Upper lobe of left lung (tissue), 6 donors: ENCODE measurements around the gene NDUFAF8. TPM values are rescaled to one million over a fixed set of nuclear protein-coding genes. Genes with fewer than 3 reads are reported as not detected.
A peak's percentile ranks its signal among the peaks of the same experiment; 100 is the strongest.

ENCODE experiments used
- ATAC-seq, 2 donors: fragments of 200-7000 bp; cut with Tn5 transposase; one replicate each; pipeline ENCODE4 v1.9.1; 2022; ENCODE audit warnings: mild to moderate bottlenecking in 2 of 2, moderate library complexity in 2 of 2; ENCODE audit not compliant: low FRiP score in 2 of 2
- DNase-seq, 2 donors: peaks; one replicate each; pipeline ENCODE4 v3.0.0-alpha.2; 2019 to 2020
- H3K27ac ChIP-seq, 4 donors: fragments of 200-600 bp; sonication (generic); one replicate each; pipeline ENCODE4 v1.5.1; 2016 to 2019
- H3K27me3 ChIP-seq, 4 donors: fragments of 200-600 bp; sonication (generic); one replicate each; pipeline ENCODE4 v1.5.1; 2017 to 2019
- H3K36me3 ChIP-seq, 4 donors: fragments of 200-600 bp; sonication (generic); one replicate each; pipeline ENCODE4 v1.5.1; 2016 to 2019
- H3K4me1 ChIP-seq, 4 donors: fragments of 200-600 bp; sonication (generic); one replicate each; pipeline ENCODE4 v1.5.1; 2018 to 2019
- H3K4me3 ChIP-seq, 4 donors: fragments of 200-600 bp; sonication (generic); one replicate each; pipeline ENCODE4 v1.5.1; 2017 to 2019; ENCODE audit warnings: mild to moderate bottlenecking in 2 of 4, moderate library complexity in 1 of 4
- H3K9me3 ChIP-seq, 4 donors: fragments of 200-600 bp; sonication (generic); one replicate each; pipeline ENCODE4 v1.5.1; 2018 to 2019
- EP300 ChIP-seq, 4 donors: sonication (generic); formaldehyde crosslinking; IDR thresholded peaks; one replicate each; pipeline ENCODE4 v1.5.1; 2017; ENCODE audit warnings: antibody characterized with exemption in 4 of 4, control low read depth in 2 of 4
- POLR2A ChIP-seq, 4 donors: fragments of 450-650 bp; IDR thresholded peaks; one replicate each; pipeline ENCODE4 v1.5.1; 2016 to 2017; ENCODE audit warnings: antibody characterized with exemption in 4 of 4, mild to moderate bottlenecking in 2 of 4
- POLR2AphosphoS5 ChIP-seq, 2 donors: sonication (generic); formaldehyde crosslinking; IDR thresholded peaks; one replicate each; pipeline ENCODE4 v1.5.1; 2017; ENCODE audit warnings: antibody characterized with exemption in 2 of 2
- WGBS, 2 donors: methylation state at CpG; one replicate each; pipeline ENCODE4 v1.1.5; 2017 to 2018; 5-methylcytosine and 5-hydroxymethylcytosine counted together
- total RNA-seq, 6 donors: library from RNA; depleted of rRNA in 4 of 6; stranded (reverse); fragments of >200 nt in 4 of 6; gene quantifications; one replicate each; pipeline versions ENCODE4 v1.1.0 to v1.2.1, GENCODE V29; 2016 to 2021
- TF ChIP-seq, protein P1 (sequence below), 6 experiments: fragments of 450-650 bp in 4 of 6; fragments of 200-600 bp in 2 of 6; sonication (generic) in 2 of 6; IDR thresholded peaks; one replicate each; pipeline ENCODE4 v1.5.1; 2016 to 2019; ENCODE audit warnings: antibody characterized with exemption in 6 of 6
- donor health status: DM: no; HTN: no; CAD: no; lungs with moderate emphysema.
- donor health status: DM: no; HTN: yes; CAD: no; lungs with severe emphysema.

NDUFAF8 gene
- total RNA-seq, 6 donors from 2014 or later = 19.6 to 38.1 (median 33.6) TPM

DNA sequence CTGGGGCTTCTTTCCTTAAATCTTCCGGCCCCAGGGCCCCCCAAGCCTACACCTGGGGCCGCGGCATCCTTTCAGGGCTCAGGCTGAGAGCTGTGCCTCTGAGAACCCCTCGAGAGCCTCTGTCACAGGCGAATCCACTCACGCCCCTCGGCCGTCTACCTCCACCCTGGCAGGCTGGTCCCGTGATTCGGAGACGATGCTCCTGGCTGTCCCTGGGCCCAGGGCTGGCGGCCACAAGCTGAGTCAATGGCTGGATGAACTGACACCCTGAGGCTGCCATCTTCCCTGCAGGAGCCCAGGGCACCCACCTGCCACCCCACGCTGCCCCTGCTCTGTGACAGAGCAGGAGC, 4.6 kb upstream of the NDUFAF8 start:
- H3K4me1 ChIP-seq = peaks cover 16 to 28% (median 19%) of the 10 kb centered on the region in 4 donors
- H3K27me3 ChIP-seq = no peaks in the 10 kb centered on the region
- peak in 1 of 2 donors; percentile 62 for DNase-seq
- H3K27ac ChIP-seq = no peak overlapping the region
- no peak for ATAC-seq
- no peaks in the 10 kb centered on the region for H3K9me3 ChIP-seq
- TF ChIP-seq EP300 (IDR thresholded peaks at IDR 0.05) (no peak), POLR2A (IDR thresholded peaks at IDR 0.05) (no peak), POLR2AphosphoS5 (IDR thresholded peaks at IDR 0.05) (no peak)
- TF ChIP-seq, protein P1, sequence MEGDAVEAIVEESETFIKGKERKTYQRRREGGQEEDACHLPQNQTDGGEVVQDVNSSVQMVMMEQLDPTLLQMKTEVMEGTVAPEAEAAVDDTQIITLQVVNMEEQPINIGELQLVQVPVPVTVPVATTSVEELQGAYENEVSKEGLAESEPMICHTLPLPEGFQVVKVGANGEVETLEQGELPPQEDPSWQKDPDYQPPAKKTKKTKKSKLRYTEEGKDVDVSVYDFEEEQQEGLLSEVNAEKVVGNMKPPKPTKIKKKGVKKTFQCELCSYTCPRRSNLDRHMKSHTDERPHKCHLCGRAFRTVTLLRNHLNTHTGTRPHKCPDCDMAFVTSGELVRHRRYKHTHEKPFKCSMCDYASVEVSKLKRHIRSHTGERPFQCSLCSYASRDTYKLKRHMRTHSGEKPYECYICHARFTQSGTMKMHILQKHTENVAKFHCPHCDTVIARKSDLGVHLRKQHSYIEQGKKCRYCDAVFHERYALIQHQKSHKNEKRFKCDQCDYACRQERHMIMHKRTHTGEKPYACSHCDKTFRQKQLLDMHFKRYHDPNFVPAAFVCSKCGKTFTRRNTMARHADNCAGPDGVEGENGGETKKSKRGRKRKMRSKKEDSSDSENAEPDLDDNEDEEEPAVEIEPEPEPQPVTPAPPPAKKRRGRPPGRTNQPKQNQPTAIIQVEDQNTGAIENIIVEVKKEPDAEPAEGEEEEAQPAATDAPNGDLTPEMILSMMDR (IDR thresholded peaks at IDR 0.05) = no peak
- H3K4me3 ChIP-seq = no peak overlapping the region
- H3K36me3 ChIP-seq = peaks cover 0 to 61% (median 43%) of the 10 kb centered on the region in 4 donors
- WGBS, 2 donors = 96% methylated on average over 5 to 13 of the region's 13 CpGs

DNA sequence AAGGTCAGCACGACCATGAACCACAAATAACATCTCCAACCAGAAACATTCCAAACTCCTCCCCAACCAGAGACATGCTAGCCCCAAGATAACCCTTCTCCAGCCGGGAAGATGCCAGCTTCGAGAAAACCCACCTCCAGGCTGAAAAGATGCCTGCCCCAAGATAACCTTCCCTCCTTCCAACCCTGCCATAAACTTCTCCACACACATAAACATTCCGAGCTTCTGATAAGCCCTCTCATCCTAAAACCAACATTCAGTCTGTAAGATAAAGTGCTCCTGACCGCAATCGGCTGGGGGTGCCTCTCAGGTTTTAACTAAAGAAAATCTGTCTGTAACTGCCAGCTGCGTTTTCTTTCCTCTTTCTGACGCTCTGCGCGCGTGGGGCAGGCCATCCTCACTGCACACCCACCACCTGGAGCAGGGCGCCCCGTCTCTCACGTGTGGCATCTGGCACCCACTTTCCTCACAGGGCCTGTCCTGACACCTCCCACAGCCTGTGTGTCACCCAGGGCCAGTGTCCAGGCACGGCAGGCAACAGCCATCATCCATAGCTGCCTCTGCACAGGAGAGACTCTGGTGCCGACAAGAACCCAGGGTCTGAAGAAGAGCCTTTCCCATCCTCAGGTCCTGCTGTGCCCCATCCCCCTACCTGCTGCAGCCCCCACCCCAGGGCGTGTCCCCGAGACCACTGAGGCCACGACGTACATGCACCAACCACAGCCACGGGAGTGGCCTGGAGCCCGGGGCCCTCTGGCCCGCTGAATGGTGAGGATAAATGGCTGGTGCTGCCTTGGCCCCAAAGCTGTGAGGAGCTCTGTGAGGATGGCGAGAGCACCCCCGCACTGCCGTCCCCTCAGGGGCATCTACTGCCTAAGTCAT, 3.9 kb upstream of the NDUFAF8 start:
- ATAC-seq (no peak), DNase-seq (peak in 1 of 2 donors; percentile 68)
- Histone ChIP-seq H3K36me3 (peaks cover 0 to 54% (median 36%) of the 10 kb centered on the region in 4 donors), H3K4me1 (peaks cover 23 to 35% (median 25%) of the 10 kb centered on the region in 4 donors), H3K27ac (no peak overlapping the region), H3K9me3 (no peaks in the 10 kb centered on the region), H3K27me3 (no peaks in the 10 kb centered on the region), H3K4me3 (no peak overlapping the region)
- TF ChIP-seq, protein P1 (IDR thresholded peaks at IDR 0.05) = no peak
- TF ChIP-seq POLR2A (IDR thresholded peaks at IDR 0.05) (no peak), POLR2AphosphoS5 (IDR thresholded peaks at IDR 0.05) (no peak), EP300 (IDR thresholded peaks at IDR 0.05) (no peak)
- 84 to 93% methylated on average over 19 to 26 of the region's 26 CpGs for WGBS, 2 donors

DNA sequence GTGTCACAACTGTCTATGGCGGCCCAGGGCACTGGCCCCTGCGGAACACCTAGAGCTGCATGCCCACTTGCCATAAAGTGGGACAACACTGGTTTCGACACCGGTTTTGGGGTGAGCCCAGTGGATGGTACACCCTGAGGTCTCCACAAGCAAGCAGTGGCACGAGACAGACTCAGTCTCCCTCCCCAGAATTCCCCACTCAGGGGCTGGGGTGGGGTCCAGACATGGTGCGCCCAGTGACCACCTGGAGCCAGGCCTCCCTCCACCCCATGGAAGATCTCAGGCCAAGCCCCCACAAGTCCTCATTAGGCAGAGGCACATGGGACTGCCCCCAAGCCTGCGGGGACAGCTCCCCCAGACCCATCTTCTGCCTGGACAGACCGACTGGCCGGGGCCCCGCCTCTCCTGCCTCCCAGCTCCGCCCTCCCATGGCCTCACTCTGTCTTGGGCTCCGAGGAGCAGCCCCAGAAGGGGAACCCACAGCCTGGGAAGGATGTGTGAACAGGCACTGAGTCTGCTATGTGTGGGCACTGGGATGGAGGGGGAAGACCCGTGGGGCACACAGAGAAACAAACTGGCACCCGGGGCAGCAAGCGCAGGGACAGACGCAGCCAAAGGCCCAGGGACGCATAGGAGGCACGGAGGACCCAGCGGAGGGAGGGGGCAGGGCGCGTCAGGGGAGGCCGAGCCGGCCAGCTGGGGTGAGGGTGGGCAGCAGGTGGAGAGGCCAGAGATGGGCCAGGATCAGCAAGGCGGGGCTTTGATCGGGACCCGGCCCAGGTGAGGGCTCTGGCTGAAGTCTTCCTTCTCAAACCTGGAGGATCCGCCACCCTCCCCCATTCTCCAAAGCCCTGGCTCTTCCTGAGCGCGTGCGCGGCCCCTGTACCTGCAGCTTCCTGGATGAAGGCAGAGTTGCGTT, 3.0 kb upstream of the NDUFAF8 start:
- Histone ChIP-seq H3K27ac (no peak overlapping the region), H3K4me1 (peaks cover 25 to 42% (median 29%) of the 10 kb centered on the region in 4 donors), H3K27me3 (no peaks in the 10 kb centered on the region), H3K36me3 (peaks cover 0 to 45% (median 28%) of the 10 kb centered on the region in 4 donors), H3K4me3 (no peak overlapping the region), H3K9me3 (no peaks in the 10 kb centered on the region)
- TF ChIP-seq EP300 (IDR thresholded peaks at IDR 0.05) = no peak
- no peak for TF ChIP-seq POLR2A (IDR thresholded peaks at IDR 0.05)
- no peak for TF ChIP-seq POLR2AphosphoS5 (IDR thresholded peaks at IDR 0.05)
- TF ChIP-seq, protein P1 (IDR thresholded peaks at IDR 0.05) = no peak
- 90 to 96% methylated on average over 23 to 30 of the region's 32 CpGs for WGBS, 2 donors
- ATAC-seq (no peak), DNase-seq (peak in 1 of 2 donors; percentile 78)

DNA sequence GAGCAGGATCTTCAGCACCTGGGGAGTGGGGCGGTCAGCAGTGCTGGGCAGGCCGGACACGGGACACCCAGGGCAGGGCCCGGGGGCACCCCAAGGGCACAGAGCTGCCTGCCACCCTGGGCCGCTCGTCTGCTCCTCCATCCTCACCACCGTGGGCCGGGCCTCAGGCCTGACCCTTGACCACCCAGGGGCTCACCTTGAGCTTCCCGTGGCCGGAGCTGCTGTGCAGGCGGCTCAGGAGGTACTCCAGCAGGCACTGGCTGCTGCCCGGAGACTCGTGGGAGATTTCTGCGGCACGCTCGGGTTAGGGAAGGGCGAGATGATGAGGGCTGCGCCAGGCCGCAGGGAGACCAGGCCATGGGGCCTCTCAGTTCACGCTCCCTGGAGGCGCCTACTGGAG, 2.3 kb upstream of the NDUFAF8 start:
- H3K36me3 ChIP-seq = peaks cover 0 to 38% (median 21%) of the 10 kb centered on the region in 4 donors
- TF ChIP-seq, protein P1 (IDR thresholded peaks at IDR 0.05) = no peak
- no peak for TF ChIP-seq POLR2AphosphoS5 (IDR thresholded peaks at IDR 0.05)
- TF ChIP-seq POLR2A (IDR thresholded peaks at IDR 0.05) = no peak
- no peak for TF ChIP-seq EP300 (IDR thresholded peaks at IDR 0.05)
- 91% methylated on average over 20 of the region's 21 CpGs; no CpG with 5 or more reads in 1 of the 2 donors for WGBS, 2 donors
- DNase-seq = peak in 1 of 2 donors; percentile 81
- no peak overlapping the region for H3K4me3 ChIP-seq
- no peaks in the 10 kb centered on the region for H3K9me3 ChIP-seq
- no peak overlapping the region for H3K27ac ChIP-seq
- no peaks in the 10 kb centered on the region for H3K27me3 ChIP-seq
- peaks cover 25 to 48% (median 29%) of the 10 kb centered on the region in 4 donors for H3K4me1 ChIP-seq
- ATAC-seq = no peak
